Measurements from ENCODE around the gene PADI3.

The PADI3 gene

GRCh38 chr1:17208546-17208945 is 40.4 kb upstream of the PADI3 start:
- H3K4me1 ChIP-seq (ENCODE audit: control insufficient read depth, insufficient read depth, low read length) = peaks cover 2% of the 10 kb centered on the region
- no peak overlapping the region for H3K4me3 ChIP-seq (ENCODE audit: low read depth, low read length)
- no peaks in the 10 kb centered on the region for H3K9me3 ChIP-seq (ENCODE audit: control insufficient read depth, insufficient read depth, low read length)
- no peaks in the 10 kb centered on the region for H3K27me3 ChIP-seq (ENCODE audit: control insufficient read depth, insufficient read depth, low read length)
- H3K9ac ChIP-seq (ENCODE audit: low read depth, low read length) = no peak overlapping the region
- H3K36me3 ChIP-seq (ENCODE audit: control insufficient read depth, insufficient read depth, low read length) = no peaks in the 10 kb centered on the region

GRCh38 chr1:17209430-17209829 is 39.5 kb upstream of the PADI3 start:
- Histone ChIP-seq H3K4me1 (ENCODE audit: control insufficient read depth, insufficient read depth, low read length) (peaks cover 2% of the 10 kb centered on the region), H3K4me3 (ENCODE audit: low read depth, low read length) (no peak overlapping the region), H3K9ac (ENCODE audit: low read depth, low read length) (no peak overlapping the region), H3K27me3 (ENCODE audit: control insufficient read depth, insufficient read depth, low read length) (no peaks in the 10 kb centered on the region), H3K36me3 (ENCODE audit: control insufficient read depth, insufficient read depth, low read length) (no peaks in the 10 kb centered on the region), H3K9me3 (ENCODE audit: control insufficient read depth, insufficient read depth, low read length) (no peaks in the 10 kb centered on the region)

GRCh38 chr1:17210176-17210575 is 38.7 kb upstream of the PADI3 start:
- no peaks in the 10 kb centered on the region for H3K36me3 ChIP-seq (ENCODE audit: control insufficient read depth, insufficient read depth, low read length)
- no peaks in the 10 kb centered on the region for H3K9me3 ChIP-seq (ENCODE audit: control insufficient read depth, insufficient read depth, low read length)
- peaks cover 2% of the 10 kb centered on the region for H3K4me1 ChIP-seq (ENCODE audit: control insufficient read depth, insufficient read depth, low read length)
- H3K4me3 ChIP-seq (ENCODE audit: low read depth, low read length) = no peak overlapping the region
- H3K9ac ChIP-seq (ENCODE audit: low read depth, low read length) = no peak overlapping the region
- no peaks in the 10 kb centered on the region for H3K27me3 ChIP-seq (ENCODE audit: control insufficient read depth, insufficient read depth, low read length)

- H3K4me3 ChIP-seq (ENCODE audit: low read depth, low read length) = no peak overlapping the region
- peaks cover 2% of the 10 kb centered on the region for H3K4me1 ChIP-seq (ENCODE audit: control insufficient read depth, insufficient read depth, low read length)
- H3K9ac ChIP-seq (ENCODE audit: low read depth, low read length) = no peak overlapping the region
- no peaks in the 10 kb centered on the region for H3K36me3 ChIP-seq (ENCODE audit: control insufficient read depth, insufficient read depth, low read length)
- no peaks in the 10 kb centered on the region for H3K9me3 ChIP-seq (ENCODE audit: control insufficient read depth, insufficient read depth, low read length)
- no peaks in the 10 kb centered on the region for H3K27me3 ChIP-seq (ENCODE audit: control insufficient read depth, insufficient read depth, low read length)
Observed at GRCh38 chr1:17211377-17211776, 37.5 kb upstream of the PADI3 start.

GRCh38 chr1:17212009-17212408 is 36.9 kb upstream of the PADI3 start:
- Histone ChIP-seq H3K27me3 (ENCODE audit: control insufficient read depth, insufficient read depth, low read length) (no peaks in the 10 kb centered on the region), H3K9ac (ENCODE audit: low read depth, low read length) (no peak overlapping the region), H3K4me1 (ENCODE audit: control insufficient read depth, insufficient read depth, low read length) (peaks cover 2% of the 10 kb centered on the region)

GRCh38 chr1:17212487-17213121 is 36.3 kb upstream of the PADI3 start:
- Histone ChIP-seq H3K9me3 (ENCODE audit: control insufficient read depth, insufficient read depth, low read length) (no peaks in the 10 kb centered on the region), H3K36me3 (ENCODE audit: control insufficient read depth, insufficient read depth, low read length) (no peaks in the 10 kb centered on the region), H3K4me1 (ENCODE audit: control insufficient read depth, insufficient read depth, low read length) (peaks cover 2% of the 10 kb centered on the region), H3K9ac (ENCODE audit: low read depth, low read length) (no peak overlapping the region), H3K27me3 (ENCODE audit: control insufficient read depth, insufficient read depth, low read length) (no peaks in the 10 kb centered on the region), H3K4me3 (ENCODE audit: low read depth, low read length) (no peak overlapping the region)

More at GRCh38 chr1:17212009-17212408, 36.9 kb upstream of the PADI3 start:
- H3K36me3 ChIP-seq (ENCODE audit: control insufficient read depth, insufficient read depth, low read length) = no peaks in the 10 kb centered on the region
- H3K9me3 ChIP-seq (ENCODE audit: control insufficient read depth, insufficient read depth, low read length) = no peaks in the 10 kb centered on the region
- no peak overlapping the region for H3K4me3 ChIP-seq (ENCODE audit: low read depth, low read length)

GRCh38 chr1:17213148-17213781 is 35.6 kb upstream of the PADI3 start:
- Histone ChIP-seq H3K9me3 (ENCODE audit: control insufficient read depth, insufficient read depth, low read length) (no peaks in the 10 kb centered on the region), H3K4me1 (ENCODE audit: control insufficient read depth, insufficient read depth, low read length) (peaks cover 2% of the 10 kb centered on the region), H3K9ac (ENCODE audit: low read depth, low read length) (no peak overlapping the region), H3K27me3 (ENCODE audit: control insufficient read depth, insufficient read depth, low read length) (no peaks in the 10 kb centered on the region), H3K4me3 (ENCODE audit: low read depth, low read length) (no peak overlapping the region), H3K36me3 (ENCODE audit: control insufficient read depth, insufficient read depth, low read length) (no peaks in the 10 kb centered on the region)

- Histone ChIP-seq H3K9me3 (ENCODE audit: control insufficient read depth, insufficient read depth, low read length) (no peaks in the 10 kb centered on the region), H3K4me1 (ENCODE audit: control insufficient read depth, insufficient read depth, low read length) (peaks cover 2% of the 10 kb centered on the region), H3K4me3 (ENCODE audit: low read depth, low read length) (no peak overlapping the region), H3K27me3 (ENCODE audit: control insufficient read depth, insufficient read depth, low read length) (no peaks in the 10 kb centered on the region), H3K36me3 (ENCODE audit: control insufficient read depth, insufficient read depth, low read length) (no peaks in the 10 kb centered on the region), H3K9ac (ENCODE audit: low read depth, low read length) (no peak overlapping the region)
Observed at GRCh38 chr1:17213782-17214148, 35.1 kb upstream of the PADI3 start.

GRCh38 chr1:17214876-17215544 is 33.9 kb upstream of the PADI3 start:
- Histone ChIP-seq H3K4me1 (ENCODE audit: control insufficient read depth, insufficient read depth, low read length) (peaks cover 2% of the 10 kb centered on the region), H3K9me3 (ENCODE audit: control insufficient read depth, insufficient read depth, low read length) (no peaks in the 10 kb centered on the region), H3K4me3 (ENCODE audit: low read depth, low read length) (no peak overlapping the region), H3K27me3 (ENCODE audit: control insufficient read depth, insufficient read depth, low read length) (no peaks in the 10 kb centered on the region), H3K9ac (ENCODE audit: low read depth, low read length) (no peak overlapping the region), H3K36me3 (ENCODE audit: control insufficient read depth, insufficient read depth, low read length) (no peaks in the 10 kb centered on the region)

GRCh38 chr1:17215545-17215890 is 33.4 kb upstream of the PADI3 start:
- H3K9me3 ChIP-seq (ENCODE audit: control insufficient read depth, insufficient read depth, low read length) = no peaks in the 10 kb centered on the region
- H3K4me1 ChIP-seq (ENCODE audit: control insufficient read depth, insufficient read depth, low read length) = peaks cover 2% of the 10 kb centered on the region
- H3K36me3 ChIP-seq (ENCODE audit: control insufficient read depth, insufficient read depth, low read length) = no peaks in the 10 kb centered on the region
- H3K9ac ChIP-seq (ENCODE audit: low read depth, low read length) = no peak overlapping the region
- no peaks in the 10 kb centered on the region for H3K27me3 ChIP-seq (ENCODE audit: control insufficient read depth, insufficient read depth, low read length)
- no peak overlapping the region for H3K4me3 ChIP-seq (ENCODE audit: low read depth, low read length)

GRCh38 chr1:17216078-17216477 is 32.8 kb upstream of the PADI3 start:
- no peaks in the 10 kb centered on the region for H3K27me3 ChIP-seq (ENCODE audit: control insufficient read depth, insufficient read depth, low read length)

GRCh38 chr1:17217607-17218006 is 31.3 kb upstream of the PADI3 start:
- Histone ChIP-seq H3K4me1 (ENCODE audit: control insufficient read depth, insufficient read depth, low read length) (peaks cover 2% of the 10 kb centered on the region), H3K9me3 (ENCODE audit: control insufficient read depth, insufficient read depth, low read length) (no peaks in the 10 kb centered on the region), H3K4me3 (ENCODE audit: low read depth, low read length) (no peak overlapping the region), H3K27me3 (ENCODE audit: control insufficient read depth, insufficient read depth, low read length) (no peaks in the 10 kb centered on the region), H3K9ac (ENCODE audit: low read depth, low read length) (no peak overlapping the region), H3K36me3 (ENCODE audit: control insufficient read depth, insufficient read depth, low read length) (no peaks in the 10 kb centered on the region)

More at GRCh38 chr1:17216078-17216477, 32.8 kb upstream of the PADI3 start:
- Histone ChIP-seq H3K9ac (ENCODE audit: low read depth, low read length) (no peak overlapping the region), H3K9me3 (ENCODE audit: control insufficient read depth, insufficient read depth, low read length) (no peaks in the 10 kb centered on the region), H3K4me1 (ENCODE audit: control insufficient read depth, insufficient read depth, low read length) (peaks cover 2% of the 10 kb centered on the region), H3K36me3 (ENCODE audit: control insufficient read depth, insufficient read depth, low read length) (no peaks in the 10 kb centered on the region), H3K4me3 (ENCODE audit: low read depth, low read length) (no peak overlapping the region)
